Posterior vena cava (tissue), 2 donors: ENCODE data around the gene SRCIN1. TPM values are rescaled to one million over a fixed set of nuclear protein-coding genes. Genes with fewer than 3 reads are reported as not detected.
"Not testable (repeated sequence)": the region's sequence is repeated elsewhere in the genome, so short reads cannot be mapped to it uniquely, and the experiment has no call there.

Source experiments
- DNase-seq: peaks from one replicate; pipeline ENCODE4 v3.0.0-alpha.2; 2020; ENCODE audit warnings: low spot score
- intact Hi-C, 2 donors: fragments of 100-400 bp; cut with DNase I; formaldehyde crosslinking; loops; one replicate each; pipeline versions ENCODE4 v1.14.1 to v1.14.2; 2022 to 2023
- total RNA-seq, 2 donors: library from RNA; stranded (reverse); fragmentation: NEBNext Ultra II Directional; extraction: Animal tissue kit (Norgen Biotek cat#: 25700); gene quantifications; one replicate each; pipeline ENCODE4 v1.2.1, GENCODE V29; 2021
- donor health status: DM: yes; HTN: yes; CAD: no.
- donor health status: DM: yes; HTN: yes; CAD: no.

The SRCIN1 gene
- total RNA-seq, 2 donors from 2014 or later, result 0.93 to 1.2 TPM

- no peak for DNase-seq
- intact Hi-C loops, result no loop called here
Observed at GRCh38 chr17:38540514-38541045, 65.2 kb downstream of the SRCIN1 start.

DNA sequence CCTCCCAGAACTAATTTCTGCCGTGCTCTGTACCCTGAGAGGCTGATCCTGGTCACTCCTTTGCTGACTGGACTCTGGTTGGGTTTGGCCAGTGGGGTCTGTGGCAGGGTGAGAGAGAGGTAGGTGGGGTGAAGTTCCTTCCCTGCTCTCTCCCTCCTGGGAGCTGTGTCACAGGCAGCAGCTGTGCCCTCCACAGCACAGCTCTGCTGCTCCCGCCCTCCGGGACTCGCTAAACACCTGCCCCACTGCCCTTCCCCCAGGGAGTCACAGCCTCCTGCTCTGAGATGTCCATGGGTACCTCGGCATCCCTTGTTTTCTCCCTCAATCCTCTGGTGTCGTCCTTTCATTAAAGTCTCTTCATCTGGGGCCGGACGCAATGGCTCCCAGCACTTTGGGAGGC lies 66.4 kb downstream of the SRCIN1 start:
- intact Hi-C loops, result no loop called here
- DNase-seq, result no peak

- intact Hi-C loops, result no loop called here
Observed at GRCh38 chr17:38538906-38539305, 66.8 kb downstream of the SRCIN1 start.

DNA sequence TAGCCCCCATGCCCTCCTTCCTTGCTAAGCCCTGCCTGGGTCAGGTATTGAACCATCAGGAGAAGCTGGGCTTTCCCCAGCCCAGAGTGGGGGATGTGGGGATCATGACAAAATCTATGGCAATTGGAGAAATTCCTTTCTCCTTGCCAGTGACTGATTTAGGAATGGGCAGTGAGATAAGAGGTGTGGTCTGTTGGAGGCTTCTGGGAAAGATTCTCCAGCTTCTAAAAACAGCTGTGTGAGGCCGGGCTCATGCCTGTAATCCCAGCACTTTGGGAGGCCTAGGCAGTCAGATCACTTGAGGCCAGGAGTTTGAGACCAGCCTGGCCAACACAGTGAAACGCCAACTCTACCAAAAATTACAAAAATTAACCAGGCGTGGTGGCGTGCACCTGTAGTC lies 69.1 kb downstream of the SRCIN1 start:
- intact Hi-C loops, result no loop called here
- no peak for DNase-seq

More at GRCh38 chr17:38538906-38539305, 66.8 kb downstream of the SRCIN1 start:
- no peak for DNase-seq

DNA sequence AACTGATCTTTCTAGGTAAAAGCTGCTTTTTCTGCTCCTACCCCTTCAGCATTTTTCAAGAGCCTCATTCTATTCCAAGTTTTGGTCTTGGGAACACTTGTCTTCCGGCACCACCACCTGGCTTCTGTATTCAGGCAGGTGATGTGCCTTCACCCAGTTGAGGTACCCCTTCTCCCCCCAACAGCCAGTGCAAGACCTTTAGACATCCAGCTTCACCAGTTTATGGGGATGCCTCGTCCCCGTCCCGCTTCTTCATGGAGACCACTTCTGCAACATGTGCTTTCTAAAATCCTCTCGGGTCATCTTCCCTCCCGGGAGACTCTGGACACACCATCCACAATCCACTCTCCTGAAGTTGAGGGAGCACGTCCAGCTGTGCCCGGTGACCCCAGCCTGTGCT lies 69.9 kb downstream of the SRCIN1 start:
- DNase-seq, result no peak

GRCh38 chr17:38534498-38534885 lies 71.3 kb downstream of the SRCIN1 start:
- no peak for DNase-seq

More for the DNA sequence above, 69.9 kb downstream of the SRCIN1 start:
- intact Hi-C loops, result no loop called here

GRCh38 chr17:38533866-38534497 lies 71.8 kb downstream of the SRCIN1 start:
- DNase-seq, result no peak
- intact Hi-C loops, result no loop called here

More at GRCh38 chr17:38534498-38534885, 71.3 kb downstream of the SRCIN1 start:
- intact Hi-C loops, result no loop called here

DNA sequence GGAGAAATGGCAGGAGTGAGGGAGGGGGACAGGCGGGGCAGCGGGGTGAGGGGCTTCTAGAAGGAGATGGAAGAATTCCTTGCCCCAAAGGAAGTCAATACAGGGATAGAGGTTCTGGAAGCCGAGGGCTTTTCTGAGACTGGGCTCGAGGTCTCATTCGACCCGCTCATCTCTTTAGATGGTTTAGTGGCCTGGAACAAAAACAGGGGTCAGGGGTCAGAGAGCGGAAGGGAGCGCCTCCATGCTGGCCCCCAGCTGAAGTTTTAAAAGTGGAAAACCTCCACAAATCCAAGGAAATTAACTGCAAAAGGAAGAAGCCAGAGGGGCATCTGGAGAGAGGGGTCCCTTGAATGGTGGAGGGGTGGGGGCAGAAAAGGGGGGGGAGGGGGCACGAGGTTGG lies 72.5 kb downstream of the SRCIN1 start:
- intact Hi-C loops, result no loop called here

DNA sequence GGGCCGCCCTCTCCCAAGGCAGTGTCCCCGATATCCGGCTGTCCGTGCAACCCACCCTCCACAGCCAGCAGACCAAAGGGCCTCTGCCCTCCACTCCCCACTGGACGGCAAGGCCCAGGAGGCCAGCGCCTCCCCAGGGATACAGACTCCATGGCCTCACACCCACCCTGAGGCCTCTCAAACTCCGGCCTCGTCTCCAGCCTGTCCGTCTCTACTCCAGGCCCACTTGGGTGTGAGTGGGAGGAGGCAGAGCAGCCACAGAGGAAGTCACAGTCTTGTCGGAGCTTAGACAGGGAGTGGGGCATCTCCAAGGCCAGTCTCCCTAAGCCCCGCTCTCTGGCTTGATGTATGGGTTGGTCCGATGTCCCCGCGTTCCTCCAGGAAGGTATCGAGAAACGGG lies 73.3 kb downstream of the SRCIN1 start:
- DNase-seq, result no peak
- intact Hi-C loops, result no loop called here

More for the DNA sequence above, 72.5 kb downstream of the SRCIN1 start:
- DNase-seq, result no peak

DNA sequence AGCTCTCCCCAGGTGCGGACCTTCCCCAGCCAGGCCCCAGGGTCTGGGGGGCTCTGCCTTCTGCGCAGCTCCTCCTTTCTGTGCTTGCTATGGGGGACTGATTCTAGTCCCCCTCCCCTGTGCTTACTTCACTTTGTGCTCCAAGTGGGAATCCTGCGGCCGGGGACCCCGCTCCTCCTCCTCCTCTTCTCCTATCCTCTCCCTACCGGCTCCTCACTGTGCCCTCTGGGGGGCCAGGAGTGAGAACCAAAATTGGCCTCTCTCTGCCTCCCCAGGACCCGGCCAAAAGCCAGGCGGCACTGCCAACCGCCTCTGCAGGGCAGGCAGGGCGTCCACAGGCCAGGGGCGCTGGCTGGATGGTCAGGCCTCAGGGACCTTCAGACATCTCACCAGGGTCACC lies 74.0 kb downstream of the SRCIN1 start:
- intact Hi-C loops, result not testable (repeated sequence)

GRCh38 chr17:38530856-38531255 lies 74.9 kb downstream of the SRCIN1 start:
- intact Hi-C loops, result not testable (repeated sequence)

More for the DNA sequence above, 74.0 kb downstream of the SRCIN1 start:
- not testable (repeated sequence) for DNase-seq

GRCh38 chr17:38528141-38528540 lies 77.6 kb downstream of the SRCIN1 start:
- DNase-seq, intact Hi-C loops: not testable (repeated sequence)

More at GRCh38 chr17:38530856-38531255, 74.9 kb downstream of the SRCIN1 start:
- not testable (repeated sequence) for DNase-seq

DNA sequence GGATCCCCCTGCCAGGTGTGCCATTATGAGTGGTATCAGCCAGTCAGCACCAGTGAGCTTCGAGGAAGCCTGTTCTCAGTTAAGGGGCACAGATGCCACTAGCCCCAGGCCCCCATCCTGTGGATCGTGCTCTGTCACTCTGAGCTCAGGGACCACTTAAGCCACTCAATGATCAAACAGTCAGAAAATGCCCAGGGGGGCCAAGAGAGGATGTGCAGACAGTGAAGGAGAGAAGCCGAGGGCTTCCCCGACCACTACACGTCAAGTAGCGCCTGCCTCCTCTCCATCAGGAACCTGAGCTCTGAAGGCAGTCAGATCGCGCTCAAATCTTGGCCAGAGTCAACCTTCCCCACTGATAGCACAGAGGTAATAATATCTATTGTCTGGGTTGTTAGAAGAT lies 79.2 kb downstream of the SRCIN1 start:
- intact Hi-C loops, DNase-seq: not testable (repeated sequence)

DNA sequence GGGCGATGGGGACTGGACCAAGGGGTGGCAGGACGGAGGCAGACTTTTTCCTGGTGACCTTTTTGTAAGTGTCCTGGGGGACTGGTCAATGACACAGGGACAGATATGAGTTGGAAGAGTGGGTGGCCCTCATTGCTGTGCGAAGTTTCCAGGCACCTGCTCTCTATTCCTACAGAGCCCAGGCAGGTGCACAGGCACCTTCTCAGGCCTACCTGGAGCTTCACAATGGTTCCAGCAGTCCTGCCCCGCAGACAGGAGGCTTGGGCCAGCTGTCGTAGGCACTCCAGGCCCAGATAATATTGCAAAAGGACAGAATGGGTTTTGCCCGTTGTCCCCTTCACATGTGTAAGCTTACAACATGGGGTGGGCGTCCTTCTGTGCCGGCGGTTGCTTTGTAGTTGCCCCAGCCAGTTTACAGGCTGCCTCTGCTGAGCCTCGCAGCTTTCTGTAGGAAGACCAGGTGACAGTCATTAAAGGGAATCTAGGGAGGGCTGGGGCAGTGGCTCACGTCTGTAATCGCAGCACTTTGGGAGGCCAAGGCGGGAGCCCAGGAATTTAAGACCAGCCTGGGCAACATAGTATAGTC lies 93.2 kb downstream of the SRCIN1 start:
- intact Hi-C loops, result no loop called here

GRCh38 chr17:38511150-38512108 lies 94.3 kb downstream of the SRCIN1 start:
- no peak for DNase-seq
- intact Hi-C loops, result no loop called here

More for the DNA sequence above, 93.2 kb downstream of the SRCIN1 start:
- no peak for DNase-seq

DNA sequence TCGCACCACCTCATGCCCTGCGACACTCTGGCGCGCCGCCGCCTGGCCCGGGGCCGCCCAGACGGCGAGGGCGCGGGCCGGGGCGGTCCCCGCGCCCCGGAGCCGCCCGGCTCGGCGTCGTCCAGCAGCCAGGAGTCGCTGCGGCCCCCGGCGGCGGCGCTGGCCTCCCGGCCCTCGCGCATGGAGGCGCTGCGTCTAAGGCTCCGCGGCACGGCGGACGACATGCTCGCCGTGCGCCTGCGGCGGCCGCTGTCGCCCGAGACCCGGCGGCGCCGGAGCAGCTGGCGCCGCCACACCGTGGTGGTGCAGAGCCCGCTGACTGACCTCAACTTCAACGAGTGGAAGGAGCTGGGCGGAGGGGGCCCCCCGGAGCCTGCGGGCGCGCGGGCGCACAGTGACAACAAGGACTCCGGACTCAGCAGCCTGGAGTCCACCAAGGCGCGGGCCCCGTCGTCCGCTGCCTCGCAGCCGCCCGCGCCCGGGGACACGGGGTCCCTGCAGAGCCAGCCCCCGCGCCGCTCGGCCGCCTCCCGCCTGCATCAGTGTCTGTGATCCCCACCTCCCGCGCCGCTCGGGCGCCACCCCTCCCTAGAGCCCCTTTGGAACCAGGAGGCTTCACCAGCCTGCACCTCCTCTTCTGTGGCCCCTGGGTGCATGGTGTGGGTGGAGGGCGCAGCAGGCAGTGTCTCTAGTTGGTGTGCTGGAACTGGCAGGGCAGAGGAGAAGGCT lies 95.2 kb downstream of the SRCIN1 start:
- DNase-seq, result no peak
- intact Hi-C loops, result no loop called here

DNA sequence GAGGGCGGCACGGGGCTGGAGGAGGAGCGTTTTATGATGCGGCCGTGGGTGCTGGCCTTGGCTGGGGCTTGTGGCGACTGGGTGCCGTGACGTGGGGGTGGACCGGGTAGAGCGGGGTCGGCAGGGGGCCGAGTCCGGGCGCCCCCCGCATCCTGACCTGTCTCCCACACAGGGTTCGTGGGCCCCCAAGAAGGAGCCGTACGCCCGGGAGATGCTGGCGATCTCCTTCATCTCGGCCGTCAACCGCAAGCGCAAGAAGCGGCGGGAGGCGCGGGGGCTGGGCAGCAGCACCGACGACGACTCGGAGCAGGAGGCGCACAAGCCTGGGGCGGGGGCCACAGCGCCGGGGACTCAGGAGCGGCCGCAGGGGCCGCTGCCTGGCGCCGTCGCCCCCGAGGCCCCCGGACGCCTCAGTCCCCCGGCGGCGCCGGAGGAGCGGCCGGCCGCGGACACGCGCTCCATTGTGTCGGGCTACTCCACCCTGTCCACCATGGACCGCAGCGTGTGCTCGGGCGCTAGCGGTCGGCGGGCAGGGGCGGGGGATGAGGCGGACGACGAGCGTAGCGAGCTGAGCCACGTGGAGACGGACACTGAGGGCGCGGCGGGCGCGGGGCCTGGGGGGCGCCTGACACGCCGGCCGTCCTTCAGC lies 95.9 kb downstream of the SRCIN1 start:
- intact Hi-C loops, result loop anchor here in 1 of 2 donors (10.0 kb wide), 1 partner anchor 155 kb away; no protein-coding TSS in a partner anchor
- no peak for DNase-seq
